HG03521 (cell line): ENCODE results near the gene SLC25A44.

ENCODE experiments used
- ATAC-seq: cut with Tn5 transposase; IDR thresholded peaks from one replicate; pipeline ENCODE4 v1.9.1; 2021; ENCODE audit warnings: mild to moderate bottlenecking, moderate library complexity; ENCODE audit not compliant: unreplicated experiment

SLC25A44 gene

GRCh38 chr1:156233426-156234127 is 39.7 kb downstream of the SLC25A44 start:
- ATAC-seq = no peak

- no peak for ATAC-seq
Measured at GRCh38 chr1:156236164-156236563, 42.3 kb downstream of the SLC25A44 start.

GRCh38 chr1:156238248-156238647 is 44.3 kb downstream of the SLC25A44 start:
- no peak for ATAC-seq

GRCh38 chr1:156241311-156241811 is 47.5 kb downstream of the SLC25A44 start:
- ATAC-seq = no peak

GRCh38 chr1:156241926-156242325 is 48.0 kb downstream of the SLC25A44 start, which contains the start of gene BGLAP:
Gene BGLAP, plus strand, starts transcription at chr1:156242184. Its CDS starts 48 bp downstream, at chr1:156242232.
- ATAC-seq = no peak

- no peak for ATAC-seq
Measured at GRCh38 chr1:156242738-156243137, 48.8 kb downstream of the SLC25A44 start.

GRCh38 chr1:156244126-156244525 is 50.2 kb downstream of the SLC25A44 start:
- ATAC-seq = no peak

GRCh38 chr1:156244712-156245111 is 50.8 kb downstream of the SLC25A44 start:
- no peak for ATAC-seq

- no peak for ATAC-seq
Measured at GRCh38 chr1:156245451-156246232, 51.7 kb downstream of the SLC25A44 start.

GRCh38 chr1:156246241-156246780 is 52.4 kb downstream of the SLC25A44 start:
- ATAC-seq = no peak

- no peak for ATAC-seq
Measured at GRCh38 chr1:156246781-156247459, 53.0 kb downstream of the SLC25A44 start.

GRCh38 chr1:156247460-156248322 is 53.8 kb downstream of the SLC25A44 start, which contains the start of gene PAQR6:
Gene PAQR6, minus strand, starts transcription at chr1:156248056. Its CDS starts 1,325 bp downstream, at chr1:156246731.
- ATAC-seq = no peak

GRCh38 chr1:156248323-156248683 is 54.4 kb downstream of the SLC25A44 start:
- ATAC-seq = no peak

- ATAC-seq = no peak
Measured at GRCh38 chr1:156249593-156249992, 55.7 kb downstream of the SLC25A44 start.

- ATAC-seq = no peak
Measured at GRCh38 chr1:156251527-156251926, 57.6 kb downstream of the SLC25A44 start.

- no peak for ATAC-seq
Measured at GRCh38 chr1:156253634-156254033, 59.7 kb downstream of the SLC25A44 start.

- no peak for ATAC-seq
Measured at GRCh38 chr1:156257711-156258110, 63.8 kb downstream of the SLC25A44 start.

GRCh38 chr1:156258859-156259258 is 65.0 kb downstream of the SLC25A44 start:
- ATAC-seq = no peak

GRCh38 chr1:156259805-156260204 is 65.9 kb downstream of the SLC25A44 start:
- ATAC-seq = no peak

- ATAC-seq = no peak
Measured at GRCh38 chr1:156260896-156261295, 67.0 kb downstream of the SLC25A44 start.
